Left ventricle myocardium inferior (tissue), 1 donor: ENCODE results near the gene ANKRD31. TPM values are rescaled to one million over a fixed set of nuclear protein-coding genes. Genes with fewer than 3 reads are reported as not detected.
"Not testable (repeated sequence)": the region's sequence is repeated elsewhere in the genome, so short reads cannot be mapped to it uniquely, and the experiment has no call there.

Source experiments
- DNase-seq: peaks from one replicate; pipeline ENCODE4 v3.0.0-alpha.2; 2020
- H3K27ac ChIP-seq: fragments of 200-600 bp; replicated peaks from 2 replicates; pipeline ENCODE4 v1.8.0; 2021
- H3K27me3 ChIP-seq: fragments of 200-600 bp; 2 replicates; pipeline ENCODE4 v1.8.0; 2021; ENCODE audit warnings: low read depth
- H3K36me3 ChIP-seq: fragments of 200-600 bp; 2 replicates; pipeline ENCODE4 v1.8.0; 2021
- H3K4me1 ChIP-seq: fragments of 200-600 bp; 2 replicates; pipeline ENCODE4 v1.8.0; 2021
- H3K4me3 ChIP-seq: fragments of 200-600 bp; 2 replicates; pipeline ENCODE4 v1.8.0; 2021; ENCODE audit warnings: mild to moderate bottlenecking, moderate library complexity
- H3K9me3 ChIP-seq: fragments of 200-600 bp; replicated peaks from 2 replicates; pipeline ENCODE4 v1.8.0; 2021
- CTCF ChIP-seq: fragments of 200-600 bp; IDR thresholded peaks from 2 replicates; pipeline ENCODE4 v1.8.0; 2021; ENCODE audit warnings: antibody characterized with exemption, mild to moderate bottlenecking, borderline replicate concordance
- intact Hi-C: fragments of 100-400 bp; cut with micrococcal nuclease; formaldehyde crosslinking; loops from one replicate; pipeline ENCODE4 v1.11.0; 2022
- total RNA-seq: library from RNA; stranded (reverse); fragmentation: NEBNext Ultra II Directional; extraction: Animal tissue kit (Norgen Biotek cat#: 25700); gene quantifications from one replicate; pipeline ENCODE4 v1.2.1, GENCODE V29; 2021
- donor health status: DM: no; HTN: yes; CAD: no; lungs with severe emphysema.

Gene ANKRD31
- total RNA-seq, 1 donor from 2014 or later, result 0.11 TPM

- no peaks in the 10 kb centered on the region for H3K9me3 ChIP-seq
- H3K4me3 ChIP-seq, result no peak overlapping the region
- no peak for TF ChIP-seq CTCF
- H3K27ac ChIP-seq, result no peak overlapping the region
- intact Hi-C loops, result no loop called here
- no peaks in the 10 kb centered on the region for H3K4me1 ChIP-seq
- DNase-seq, result no peak
- H3K36me3 ChIP-seq, result no peaks in the 10 kb centered on the region
- H3K27me3 ChIP-seq, result peaks cover 20% of the 10 kb centered on the region
Measured at GRCh38 chr5:75279321-75279720, 42.6 kb upstream of the ANKRD31 start.

DNA sequence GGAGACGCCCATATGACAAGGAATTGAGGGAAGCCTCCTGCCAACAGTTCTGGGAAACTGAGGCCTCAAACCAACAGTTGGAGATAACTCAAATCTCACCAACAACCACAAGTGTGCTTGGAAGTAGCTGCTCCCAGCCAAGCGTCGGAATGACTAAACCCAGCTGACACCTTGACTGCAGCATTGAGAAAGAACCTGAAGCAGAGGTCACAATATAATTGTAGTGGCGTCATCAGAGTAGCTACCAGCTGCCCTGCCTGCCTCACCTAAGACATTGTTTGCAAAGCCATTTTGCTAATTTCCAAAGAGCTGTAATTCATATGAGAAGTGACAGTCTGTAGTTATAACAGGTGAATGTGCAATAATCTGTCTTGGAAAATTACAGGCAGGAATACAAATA, 40.8 kb upstream of the ANKRD31 start:
- TF ChIP-seq CTCF, result no peak
- Histone ChIP-seq H3K27me3 (peaks cover 8% of the 10 kb centered on the region), H3K4me3 (no peak overlapping the region), H3K27ac (no peak overlapping the region), H3K36me3 (no peaks in the 10 kb centered on the region), H3K9me3 (peaks cover 6% of the 10 kb centered on the region), H3K4me1 (no peaks in the 10 kb centered on the region)
- intact Hi-C loops, result no loop called here
- no peak for DNase-seq

- no peaks in the 10 kb centered on the region for H3K27me3 ChIP-seq
- no peak overlapping the region for H3K27ac ChIP-seq
- no peaks in the 10 kb centered on the region for H3K4me1 ChIP-seq
- no peak overlapping the region for H3K4me3 ChIP-seq
- H3K36me3 ChIP-seq, result no peaks in the 10 kb centered on the region
- intact Hi-C loops, result no loop called here
- H3K9me3 ChIP-seq, result peaks cover 6% of the 10 kb centered on the region
- no peak for TF ChIP-seq CTCF
- no peak for DNase-seq
Measured at GRCh38 chr5:75275756-75276155, 39.1 kb upstream of the ANKRD31 start.

GRCh38 chr5:75275147-75275546, 38.5 kb upstream of the ANKRD31 start:
- DNase-seq, result no peak
- H3K27me3 ChIP-seq, result no peaks in the 10 kb centered on the region
- H3K27ac ChIP-seq, result no peak overlapping the region
- TF ChIP-seq CTCF, result no peak
- H3K9me3 ChIP-seq, result peaks cover 6% of the 10 kb centered on the region
- intact Hi-C loops, result no loop called here
- no peaks in the 10 kb centered on the region for H3K4me1 ChIP-seq
- no peaks in the 10 kb centered on the region for H3K36me3 ChIP-seq
- H3K4me3 ChIP-seq, result no peak overlapping the region

DNA sequence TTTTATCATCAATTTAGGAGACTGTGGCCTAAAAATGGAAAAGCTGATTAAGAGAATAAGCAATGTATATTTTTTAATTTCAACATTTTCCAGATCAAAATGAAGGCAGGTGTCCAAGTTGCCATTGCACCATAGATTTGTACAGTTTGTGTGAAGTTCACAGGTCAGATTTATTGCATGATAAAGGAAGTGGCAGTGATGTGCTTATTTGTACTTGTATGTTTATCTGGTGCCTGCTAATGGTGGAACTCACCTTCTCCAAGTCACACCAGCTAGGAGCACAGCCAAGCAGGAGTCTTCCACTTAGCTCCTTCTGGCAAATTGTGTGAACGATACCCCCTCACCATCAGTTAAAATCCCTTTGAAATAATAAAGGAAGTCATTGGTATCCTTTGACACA, 37.8 kb upstream of the ANKRD31 start:
- H3K27ac ChIP-seq, result no peak overlapping the region
- no peaks in the 10 kb centered on the region for H3K36me3 ChIP-seq
- no peaks in the 10 kb centered on the region for H3K4me1 ChIP-seq
- no peak overlapping the region for H3K4me3 ChIP-seq
- H3K27me3 ChIP-seq, result no peaks in the 10 kb centered on the region
- intact Hi-C loops, result no loop called here
- TF ChIP-seq CTCF, result no peak
- no peak for DNase-seq
- peaks cover 6% of the 10 kb centered on the region for H3K9me3 ChIP-seq

DNA sequence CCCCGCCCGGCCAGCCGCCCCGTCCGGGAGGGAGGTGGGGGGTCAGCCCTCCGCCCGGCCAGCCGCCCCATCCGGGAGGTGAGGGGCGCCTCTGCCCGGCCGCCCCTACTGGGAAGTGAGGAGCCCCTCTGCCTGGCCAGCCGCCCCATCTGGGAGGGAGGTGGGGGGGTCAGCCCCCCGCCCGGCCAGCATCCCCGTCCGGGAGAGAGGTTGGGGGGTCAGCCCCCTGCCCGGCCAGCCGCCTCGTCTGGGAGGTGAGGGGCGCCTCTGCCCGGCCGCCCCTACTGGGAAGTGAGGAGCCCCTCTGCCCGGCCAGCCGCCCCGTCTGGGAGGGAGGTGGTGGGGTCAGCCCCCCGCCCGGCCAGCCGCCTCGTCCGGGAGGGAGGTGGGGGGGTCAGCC, 33.9 kb upstream of the ANKRD31 start:
- intact Hi-C loops, H3K4me1 ChIP-seq, DNase-seq, H3K4me3 ChIP-seq, H3K27ac ChIP-seq, H3K36me3 ChIP-seq, H3K9me3 ChIP-seq, H3K27me3 ChIP-seq: not testable (repeated sequence)
